ENCODE measurements around the gene CBL. TPM values are rescaled to one million over a fixed set of nuclear protein-coding genes. Genes with fewer than 3 reads are reported as not detected.

CBL gene
- total RNA-seq, 1 experiment from 2014 or later: 52.7 TPM

GRCh38 chr11:119179342-119179741, 26.8 kb upstream of the CBL start:
- ChIA-PET POLR2A (no interaction called here), CTCF (interaction anchor here (0.6 to 1.2 kb wide), 2 partner anchors 27 to 30 kb away, joined by 3 to 5 read pairs; partner anchors contain the start of gene CBL)
- DNase-seq: no peak
- Mint-ChIP-seq H3K4me1 (ENCODE audit: low read depth, unreplicated experiment) (no peaks in the 10 kb centered on the region), H3K4me3 (ENCODE audit: unreplicated experiment) (no peak overlapping the region), H3K27ac (ENCODE audit: unreplicated experiment) (no peak overlapping the region), H3K9me3 (ENCODE audit: unreplicated experiment) (no peaks in the 10 kb centered on the region), H3K36me3 (ENCODE audit: insufficient read depth, unreplicated experiment) (no peaks in the 10 kb centered on the region), H3K27me3 (ENCODE audit: insufficient read depth, unreplicated experiment) (no peaks in the 10 kb centered on the region)
- Histone ChIP-seq H3K36me3 (ENCODE audit: control insufficient read depth, insufficient read depth, low read length) (no peaks in the 10 kb centered on the region), H3K9me3 (no peaks in the 10 kb centered on the region), H3K4me1 (no peaks in the 10 kb centered on the region), H3K4me3 (ENCODE audit: low read depth, low read length) (no peak overlapping the region), H3K27me3 (replicated peaks; ENCODE audit: control insufficient read depth, insufficient read depth, low read length) (no peaks in the 10 kb centered on the region)
- intact Hi-C loops (cut with micrococcal nuclease; ENCODE audit: unreplicated experiment): no loop called here
- no TSS peak for BruUV-seq (replicated peaks)
- TF ChIP-seq CTCF (IDR thresholded peaks at IDR 0.05; ENCODE audit: insufficient read depth in 1 of 2, low read depth in 1 of 2, low read length in 1 of 2, severe bottlenecking in 1 of 2, unreplicated experiment in 1 of 2): no peak

- Mint-ChIP-seq H3K27ac (ENCODE audit: unreplicated experiment) (no peak overlapping the region), H3K9me3 (ENCODE audit: unreplicated experiment) (no peaks in the 10 kb centered on the region), H3K36me3 (ENCODE audit: insufficient read depth, unreplicated experiment) (no peaks in the 10 kb centered on the region), H3K4me1 (ENCODE audit: low read depth, unreplicated experiment) (no peaks in the 10 kb centered on the region), H3K27me3 (ENCODE audit: insufficient read depth, unreplicated experiment) (no peaks in the 10 kb centered on the region), H3K4me3 (ENCODE audit: unreplicated experiment) (no peak overlapping the region)
- ChIA-PET CTCF (interaction anchor here (0.6 to 1.2 kb wide), 3 partner anchors 10 to 31 kb away, joined by 3 to 5 read pairs (median 3); partner anchors contain the start of gene CBL), POLR2A (interaction anchor here (0.6 kb wide), 1 partner anchor 445 kb away, joined by 4 read pairs; no protein-coding TSS in a partner anchor)
- Histone ChIP-seq H3K36me3 (ENCODE audit: control insufficient read depth, insufficient read depth, low read length) (no peaks in the 10 kb centered on the region), H3K27me3 (replicated peaks; ENCODE audit: control insufficient read depth, insufficient read depth, low read length) (no peaks in the 10 kb centered on the region), H3K4me1 (peaks cover 4% of the 10 kb centered on the region; the same call in 1 of the 2 replicates), H3K4me3 (ENCODE audit: low read depth, low read length) (no peak overlapping the region), H3K9me3 (no peaks in the 10 kb centered on the region)
- no peak for TF ChIP-seq CTCF (IDR thresholded peaks at IDR 0.05; ENCODE audit: insufficient read depth in 1 of 2, low read depth in 1 of 2, low read length in 1 of 2, severe bottlenecking in 1 of 2, unreplicated experiment in 1 of 2)
- no TSS peak for BruUV-seq (replicated peaks)
- no peak for DNase-seq
- intact Hi-C loops (cut with micrococcal nuclease; ENCODE audit: unreplicated experiment): no loop called here
Observed at GRCh38 chr11:119179983-119180382, 26.2 kb upstream of the CBL start.

GRCh38 chr11:119180729-119181676, 25.1 kb upstream of the CBL start:
- Histone ChIP-seq H3K27me3 (replicated peaks; ENCODE audit: control insufficient read depth, insufficient read depth, low read length) (no peaks in the 10 kb centered on the region), H3K36me3 (ENCODE audit: control insufficient read depth, insufficient read depth, low read length) (no peaks in the 10 kb centered on the region), H3K9me3 (no peaks in the 10 kb centered on the region), H3K4me1 (peaks cover 12% of the 10 kb centered on the region), H3K4me3 (ENCODE audit: low read depth, low read length) (no peak overlapping the region)
- Mint-ChIP-seq H3K4me1 (ENCODE audit: low read depth, unreplicated experiment) (peaks cover 9% of the 10 kb centered on the region), H3K27ac (ENCODE audit: unreplicated experiment) (no peak overlapping the region), H3K36me3 (ENCODE audit: insufficient read depth, unreplicated experiment) (no peaks in the 10 kb centered on the region), H3K27me3 (ENCODE audit: insufficient read depth, unreplicated experiment) (no peaks in the 10 kb centered on the region), H3K9me3 (ENCODE audit: unreplicated experiment) (no peaks in the 10 kb centered on the region), H3K4me3 (ENCODE audit: unreplicated experiment) (no peak overlapping the region)
- intact Hi-C loops (cut with micrococcal nuclease; ENCODE audit: unreplicated experiment): no loop called here
- ChIA-PET CTCF (interaction anchor here (0.5 to 0.7 kb wide), 3 partner anchors 9 to 98 kb away, joined by 3 to 5 read pairs (median 3); no protein-coding TSS in a partner anchor), POLR2A (no interaction called here)
- no peak for TF ChIP-seq CTCF (IDR thresholded peaks at IDR 0.05; ENCODE audit: insufficient read depth in 1 of 2, low read depth in 1 of 2, low read length in 1 of 2, severe bottlenecking in 1 of 2, unreplicated experiment in 1 of 2)
- no peak for DNase-seq
- no TSS peak for BruUV-seq (replicated peaks)
